Measurements from ENCODE around the gene NPFFR1. TPM values are rescaled to one million over a fixed set of nuclear protein-coding genes. Genes with fewer than 3 reads are reported as not detected.

The NPFFR1 gene
- total and polyA plus RNA-seq, 10 of the 15 experiments (the other 5 are each of a cell fraction or from before 2014, with no cell fraction given) = 0.03 TPM; not detected in 9

- ChIA-PET SMC1A (ENCODE audit: uncharacterized antibody, unreplicated experiment) (interaction anchor here (0.6 to 12.9 kb wide), 21 partner anchors 10 to 148 kb away, joined by 3 to 274 read pairs (median 4); partner anchors contain the start of genes PPA1 and TYSND1), CTCF (interaction anchor here (0.6 to 18.7 kb wide), 37 partner anchors 8 to 914 kb away, joined by 3 to 756 read pairs (median 5); partner anchors contain the start of genes PPA1 and TYSND1), RAD21 (ENCODE audit: unreplicated experiment) (interaction anchor here (0.5 to 5.5 kb wide), 19 partner anchors 10 to 140 kb away, joined by 3 to 180 read pairs (median 4); partner anchors contain the start of gene PPA1), POLR2A (interaction anchor here (0.8 to 2.9 kb wide), 8 partner anchors 34 to 99 kb away, joined by 3 to 11 read pairs (median 4); no protein-coding TSS in a partner anchor)
- Histone ChIP-seq H4K20me1 (ENCODE audit: control insufficient read depth, insufficient read depth) (no peaks in the 10 kb centered on the region), H3K4me2 (ENCODE audit: control insufficient read depth, insufficient read depth) (no peak overlapping the region), H3K79me2 (ENCODE audit: control insufficient read depth, insufficient read depth, low read length) (no peaks in the 10 kb centered on the region), H3K4me3 (no peak overlapping the region), H2AFZ (ENCODE audit: control insufficient read depth, low read depth, low read length) (peak overlapping the region; percentile 6; the same call in 1 of the 2 replicates), H3K9me3 (replicated peaks; ENCODE audit: control insufficient read depth, insufficient read depth, low read length) (peaks cover 13% of the 10 kb centered on the region; the same call in 2 of the 3 replicates), H3K4me1 (ENCODE audit: control insufficient read depth, insufficient read depth, low read length) (no peaks in the 10 kb centered on the region; the same call in 1 of the 2 replicates), H3K27ac (ENCODE audit: control insufficient read depth, insufficient read depth) (no peak overlapping the region), H3K36me3 (ENCODE audit: control insufficient read depth in 2 of 2, insufficient read depth in 2 of 2, low read length in 1 of 2) (no peaks in the 10 kb centered on the region), H3K9ac (ENCODE audit: control insufficient read depth, insufficient read depth, low read length) (no peak overlapping the region), H3K27me3 (replicated peaks in 1 of 2; ENCODE audit: control insufficient read depth in 2 of 2, insufficient read depth in 2 of 2, low read length in 1 of 2) (no peaks in the 10 kb centered on the region)
- peak; percentile 7 for FAIRE-seq
- ATAC-seq = peak; percentile 90
- BruUV-seq (replicated peaks) = no TSS peak
- WGBS (ENCODE audit: insufficient coverage, insufficient replicate concordance, low lambda C conversion rate, missing lambda C conversion rate) = 53% methylated on average over 10 of the region's 10 CpGs
- no peak for TF ChIP-seq ZBTB33 (IDR thresholded peaks at IDR 0.05)
- peak; percentile 46 to 56 (median 48); a peak in 5 of 6 replicates for TF ChIP-seq CTCF (IDR thresholded peaks at IDR 0.05 in 2 of 3, conservative IDR thresholded peaks at IDR 0.05 in 1 of 3; ENCODE audit: control insufficient read depth in 2 of 3, extremely low read depth in 1 of 3, insufficient read depth in 1 of 3, low read depth in 3 of 3, low read length in 3 of 3)
- TF ChIP-seq NKRF (conservative IDR thresholded peaks at IDR 0.05) = no peak
- TF ChIP-seq SMC3 (IDR thresholded peaks at IDR 0.05; ENCODE audit: borderline replicate concordance, low read length) = peak; percentile 55; the same call in 1 of the 2 replicates
- TF ChIP-seq RAD21 (IDR thresholded peaks at IDR 0.05; ENCODE audit: insufficient read depth, low read depth, low read length) = peak; percentile 58
- TF ChIP-seq E2F8 (IDR thresholded peaks at IDR 0.05; ENCODE audit: low read depth, partially characterized antibody) = no peak
- intact Hi-C loops (cut with micrococcal nuclease; ENCODE audit: unreplicated experiment) (no loop called here), in situ Hi-C loops (cut with MboI) (no loop called here)
- no peak for DNase-seq (ENCODE audit: low read depth, low spot score)
Observed at GRCh38 chr10:70265032-70265689, 18.6 kb downstream of the NPFFR1 start.
